ENCODE measurements around the gene VIP.

VIP gene

GRCh38 chr6:152716322-152716721, 34.3 kb upstream of the VIP start:
- Histone ChIP-seq H3K4me1 (no peaks in the 10 kb centered on the region), H3K27ac (no peak overlapping the region), H3K4me2 (ENCODE audit: low read length) (no peak overlapping the region), H2AFZ (no peak overlapping the region), H3K36me3 (ENCODE audit: control insufficient read depth, insufficient read depth, low read length) (no peaks in the 10 kb centered on the region), H3K27me3 (ENCODE audit: control insufficient read depth, insufficient read depth, low read length) (no peaks in the 10 kb centered on the region), H3K4me3 (ENCODE audit: low read depth, low read length) (no peak overlapping the region), H3K9ac (no peak overlapping the region), H3K9me3 (ENCODE audit: control insufficient read depth, low read length) (no peaks in the 10 kb centered on the region), H3K79me2 (no peaks in the 10 kb centered on the region)
- TF ChIP-seq, protein P1, sequence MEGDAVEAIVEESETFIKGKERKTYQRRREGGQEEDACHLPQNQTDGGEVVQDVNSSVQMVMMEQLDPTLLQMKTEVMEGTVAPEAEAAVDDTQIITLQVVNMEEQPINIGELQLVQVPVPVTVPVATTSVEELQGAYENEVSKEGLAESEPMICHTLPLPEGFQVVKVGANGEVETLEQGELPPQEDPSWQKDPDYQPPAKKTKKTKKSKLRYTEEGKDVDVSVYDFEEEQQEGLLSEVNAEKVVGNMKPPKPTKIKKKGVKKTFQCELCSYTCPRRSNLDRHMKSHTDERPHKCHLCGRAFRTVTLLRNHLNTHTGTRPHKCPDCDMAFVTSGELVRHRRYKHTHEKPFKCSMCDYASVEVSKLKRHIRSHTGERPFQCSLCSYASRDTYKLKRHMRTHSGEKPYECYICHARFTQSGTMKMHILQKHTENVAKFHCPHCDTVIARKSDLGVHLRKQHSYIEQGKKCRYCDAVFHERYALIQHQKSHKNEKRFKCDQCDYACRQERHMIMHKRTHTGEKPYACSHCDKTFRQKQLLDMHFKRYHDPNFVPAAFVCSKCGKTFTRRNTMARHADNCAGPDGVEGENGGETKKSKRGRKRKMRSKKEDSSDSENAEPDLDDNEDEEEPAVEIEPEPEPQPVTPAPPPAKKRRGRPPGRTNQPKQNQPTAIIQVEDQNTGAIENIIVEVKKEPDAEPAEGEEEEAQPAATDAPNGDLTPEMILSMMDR (IDR thresholded peaks at IDR 0.05): no peak

DNA sequence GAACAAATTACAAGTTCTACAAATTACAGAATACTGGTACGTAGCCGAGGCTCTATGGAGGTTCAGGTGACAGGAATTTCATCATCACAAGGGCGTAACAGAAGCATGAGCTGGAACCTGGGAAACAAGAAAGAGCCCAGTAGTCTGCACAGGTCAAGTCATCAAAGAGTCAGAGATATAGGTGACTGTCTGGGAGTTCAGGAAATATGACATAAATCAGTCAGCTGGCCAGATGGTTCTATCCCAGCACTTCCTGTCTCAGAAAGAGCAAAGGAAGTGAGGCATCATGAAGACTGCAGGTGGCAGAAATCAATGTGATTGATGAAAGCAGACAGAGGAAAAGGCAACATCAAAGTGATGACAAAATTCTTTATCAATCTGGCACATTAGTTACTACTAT, 29.6 kb upstream of the VIP start:
- Histone ChIP-seq H3K27ac (no peak overlapping the region), H3K4me2 (ENCODE audit: low read length) (no peak overlapping the region), H3K9ac (no peak overlapping the region)

DNA sequence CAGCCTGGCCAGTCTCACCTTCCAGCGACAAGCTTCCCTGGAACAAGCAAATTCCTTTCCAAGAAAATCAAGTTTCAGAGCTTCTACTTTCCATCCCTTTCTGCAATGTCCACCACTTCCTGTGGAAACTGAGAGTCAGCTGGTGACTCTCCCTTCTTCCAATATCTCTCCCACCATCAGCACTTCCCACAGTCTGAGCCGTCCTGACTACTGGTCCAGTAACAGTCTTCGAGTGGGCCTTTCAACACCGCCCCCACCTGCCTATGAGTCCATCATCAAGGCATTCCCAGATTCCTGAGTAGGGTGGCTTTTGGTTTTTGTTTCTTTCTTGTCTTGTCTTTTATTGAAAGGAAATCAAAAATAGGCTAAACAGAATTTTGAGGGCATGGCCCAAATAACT, 28.6 kb upstream of the VIP start:
- H3K79me2 ChIP-seq: no peaks in the 10 kb centered on the region
- TF ChIP-seq, protein P1 (IDR thresholded peaks at IDR 0.05): no peak
- no peak overlapping the region for H3K9ac ChIP-seq
- H3K27ac ChIP-seq: no peak overlapping the region
- H2AFZ ChIP-seq: no peak overlapping the region
- H3K4me3 ChIP-seq (ENCODE audit: low read depth, low read length): no peak overlapping the region
- H3K4me1 ChIP-seq: no peaks in the 10 kb centered on the region
- H3K4me2 ChIP-seq (ENCODE audit: low read length): no peak overlapping the region
- H3K36me3 ChIP-seq (ENCODE audit: control insufficient read depth, insufficient read depth, low read length): no peaks in the 10 kb centered on the region
- no peaks in the 10 kb centered on the region for H3K27me3 ChIP-seq (ENCODE audit: control insufficient read depth, insufficient read depth, low read length)
- no peaks in the 10 kb centered on the region for H3K9me3 ChIP-seq (ENCODE audit: control insufficient read depth, low read length)

More for the DNA sequence above, 29.6 kb upstream of the VIP start:
- Histone ChIP-seq H3K4me3 (ENCODE audit: low read depth, low read length) (no peak overlapping the region), H2AFZ (no peak overlapping the region), H3K79me2 (no peaks in the 10 kb centered on the region), H3K9me3 (ENCODE audit: control insufficient read depth, low read length) (no peaks in the 10 kb centered on the region), H3K27me3 (ENCODE audit: control insufficient read depth, insufficient read depth, low read length) (no peaks in the 10 kb centered on the region), H3K36me3 (ENCODE audit: control insufficient read depth, insufficient read depth, low read length) (no peaks in the 10 kb centered on the region), H3K4me1 (no peaks in the 10 kb centered on the region)
- TF ChIP-seq, protein P1 (IDR thresholded peaks at IDR 0.05): no peak

DNA sequence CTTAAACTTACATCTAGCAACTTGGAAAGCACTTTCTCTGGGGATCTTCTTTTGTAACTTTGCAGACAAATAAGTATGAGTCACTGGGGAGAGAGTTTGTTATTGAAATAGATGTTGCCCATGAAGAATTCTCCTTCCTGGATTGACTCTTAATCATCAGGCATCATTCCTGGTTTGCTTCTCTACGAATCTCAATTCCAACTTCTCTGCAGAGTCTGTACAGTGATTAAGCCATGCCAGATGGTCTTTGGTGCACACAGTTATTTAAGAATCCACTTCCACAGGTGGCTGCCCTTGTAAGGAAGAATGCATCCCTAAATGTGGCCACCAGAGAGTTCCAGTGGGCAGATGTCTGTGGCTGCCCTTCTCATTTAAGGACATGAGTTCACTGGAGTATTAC, 27.2 kb upstream of the VIP start:
- H3K79me2 ChIP-seq: no peaks in the 10 kb centered on the region
- no peaks in the 10 kb centered on the region for H3K36me3 ChIP-seq (ENCODE audit: control insufficient read depth, insufficient read depth, low read length)
- H3K4me2 ChIP-seq (ENCODE audit: low read length): no peak overlapping the region
- H3K27me3 ChIP-seq (ENCODE audit: control insufficient read depth, insufficient read depth, low read length): no peaks in the 10 kb centered on the region
- no peak overlapping the region for H2AFZ ChIP-seq
- TF ChIP-seq, protein P1 (IDR thresholded peaks at IDR 0.05): no peak
- H3K9ac ChIP-seq: no peak overlapping the region
- H3K4me3 ChIP-seq (ENCODE audit: low read depth, low read length): no peak overlapping the region
- H3K4me1 ChIP-seq: no peaks in the 10 kb centered on the region
- H3K9me3 ChIP-seq (ENCODE audit: control insufficient read depth, low read length): no peaks in the 10 kb centered on the region
- no peak overlapping the region for H3K27ac ChIP-seq

DNA sequence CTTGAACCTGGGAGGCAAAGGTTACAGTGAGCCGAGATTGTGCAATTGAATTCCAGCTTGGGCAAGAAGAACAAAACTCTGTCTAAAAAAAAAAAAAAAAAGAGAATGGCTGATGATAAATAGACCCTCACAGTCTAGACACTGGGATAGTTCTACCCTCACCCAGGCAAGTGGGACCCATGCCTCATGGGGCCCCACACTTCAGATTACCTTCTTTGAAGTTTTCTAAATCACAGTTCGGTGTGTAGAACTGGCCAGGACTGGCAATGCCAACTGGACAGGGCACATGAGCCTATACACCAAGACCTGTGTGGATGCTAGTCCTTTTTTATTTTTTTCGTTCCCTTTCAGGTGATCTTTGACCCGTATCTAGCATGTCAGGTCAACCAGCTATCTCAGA, 24.3 kb upstream of the VIP start:
- Histone ChIP-seq H3K27me3 (ENCODE audit: control insufficient read depth, insufficient read depth, low read length) (no peaks in the 10 kb centered on the region), H3K4me3 (ENCODE audit: low read depth, low read length) (no peak overlapping the region), H3K9ac (no peak overlapping the region), H3K79me2 (no peaks in the 10 kb centered on the region), H2AFZ (no peak overlapping the region), H3K4me1 (no peaks in the 10 kb centered on the region), H3K36me3 (ENCODE audit: control insufficient read depth, insufficient read depth, low read length) (no peaks in the 10 kb centered on the region), H3K9me3 (ENCODE audit: control insufficient read depth, low read length) (no peaks in the 10 kb centered on the region), H3K4me2 (ENCODE audit: low read length) (no peak overlapping the region), H3K27ac (no peak overlapping the region)
- TF ChIP-seq, protein P1 (IDR thresholded peaks at IDR 0.05): no peak
